Tibial nerve (tissue), 4 donors: ENCODE measurements around the gene SYNE3. TPM values are rescaled to one million over a fixed set of nuclear protein-coding genes. Genes with fewer than 3 reads are reported as not detected.
A peak's percentile ranks its signal among the peaks of the same experiment; 100 is the strongest.

Experiments used
- DNase-seq, 2 donors: peaks; one replicate each; pipeline ENCODE4 v3.0.0-alpha.2; 2019; ENCODE audit warnings: low spot score in 2 of 2
- H3K27ac ChIP-seq, 4 donors: fragments of 200-600 bp; sonication (generic) in 3 of 4; one replicate each; pipeline ENCODE4 v1.5.1; 2017 to 2019; ENCODE audit warnings: mild to moderate bottlenecking in 1 of 4
- H3K27me3 ChIP-seq, 2 donors: fragments of 200-600 bp; sonication (generic) in 1 of 2; one replicate each; pipeline versions ENCODE4 v1.5.1 to v1.6.0; 2017 to 2019
- H3K36me3 ChIP-seq, 3 donors: fragments of 200-600 bp; sonication (generic); one replicate each; pipeline ENCODE4 v1.5.1; 2018 to 2019
- H3K4me1 ChIP-seq, 4 donors: fragments of 200-600 bp; sonication (generic) in 3 of 4; one replicate each; pipeline ENCODE4 v1.5.1; 2017 to 2019
- H3K4me3 ChIP-seq, 4 donors: fragments of 200-600 bp; sonication (generic) in 3 of 4; one replicate each; pipeline ENCODE4 v1.5.1; 2017 to 2019; ENCODE audit warnings: mild to moderate bottlenecking in 1 of 4, moderate library complexity in 1 of 4
- H3K9me3 ChIP-seq, 4 donors: fragments of 200-600 bp; sonication (generic) in 3 of 4; one replicate each; pipeline ENCODE4 v1.5.1; 2017 to 2019
- CTCF ChIP-seq, 5 experiments: fragments of 200-600 bp in 3 of 5; fragments of 450-650 bp in 2 of 5; sonication (generic) in 3 of 5; IDR thresholded peaks; one replicate each; pipeline ENCODE4 v1.5.1; 2016 to 2019; ENCODE audit warnings: antibody characterized with exemption in 5 of 5, mild to moderate bottlenecking in 3 of 5, moderate library complexity in 2 of 5
- EP300 ChIP-seq, 2 donors: sonication (generic); formaldehyde crosslinking; IDR thresholded peaks; one replicate each; pipeline ENCODE4 v1.6.1; 2017; ENCODE audit warnings: antibody characterized with exemption in 2 of 2, mild to moderate bottlenecking in 1 of 2
- POLR2A ChIP-seq, 2 donors: fragments of 450-650 bp; IDR thresholded peaks; one replicate each; pipeline ENCODE4 v1.6.1; 2017; ENCODE audit warnings: antibody characterized with exemption in 2 of 2, mild to moderate bottlenecking in 2 of 2, moderate library complexity in 2 of 2
- WGBS, 2 donors: methylation state at CpG; one replicate each; pipeline ENCODE4 v1.1.5; 2018; 5-methylcytosine and 5-hydroxymethylcytosine counted together
- total RNA-seq, 4 donors: library from RNA; depleted of rRNA; stranded (reverse); fragments of >200 nt; gene quantifications; one replicate each; pipeline ENCODE4 v1.1.0, GENCODE V29; 2016

Gene SYNE3
- 100 to 1,000 TPM in 1 of 4 donors, 10 to 100 TPM in 3; 71.0 to 106 (median 87.5) TPM for total RNA-seq

- Histone ChIP-seq H3K4me3 (peak within 1 kb of the TSS; percentile 49 to 87 (median 83)), H3K36me3 (no peaks in the 10 kb centered on the region), H3K27ac (peak within 1 kb of the TSS; percentile 75 to 96 (median 96)), H3K4me1 (peaks cover 0 to 89% (median 69%) of the 10 kb centered on the region in 4 donors), H3K9me3 (no peaks in the 10 kb centered on the region), H3K27me3 (no peaks in the 10 kb centered on the region)
- 4 to 8% methylated on average over 12 to 43 of the region's 60 CpGs for WGBS, 2 donors
- no peak for TF ChIP-seq CTCF (IDR thresholded peaks at IDR 0.05)
- peak in 1 of 2 donors; percentile 9 for TF ChIP-seq POLR2A (IDR thresholded peaks at IDR 0.05)
- no peak for TF ChIP-seq EP300 (IDR thresholded peaks at IDR 0.05)
- DNase-seq: peak in 1 of 2 donors; percentile 49
Measured at GRCh38 chr14:95516554-95517181, at the start of gene SYNE3. TSS of gene SYNE3 (minus strand) at chr14:95516650. CDS start at chr14:95475821, 40,829 bp downstream.

GRCh38 chr14:95564060-95564459 lies 47.6 kb upstream of the SYNE3 start:
- H3K27me3 ChIP-seq: no peaks in the 10 kb centered on the region
- WGBS, 2 donors: 58 to 70% methylated on average over 4 of the region's 4 CpGs
- peaks cover 0 to 24% (median 0%) of the 10 kb centered on the region in 4 donors for H3K4me1 ChIP-seq
- TF ChIP-seq EP300 (IDR thresholded peaks at IDR 0.05) (no peak), CTCF (IDR thresholded peaks at IDR 0.05) (no peak), POLR2A (IDR thresholded peaks at IDR 0.05) (no peak)
- DNase-seq: no peak
- no peaks in the 10 kb centered on the region for H3K9me3 ChIP-seq
- no peak overlapping the region for H3K27ac ChIP-seq
- no peaks in the 10 kb centered on the region for H3K36me3 ChIP-seq
- no peak overlapping the region for H3K4me3 ChIP-seq

GRCh38 chr14:95562892-95563685 lies 46.6 kb upstream of the SYNE3 start:
- no peak for TF ChIP-seq EP300 (IDR thresholded peaks at IDR 0.05)
- TF ChIP-seq CTCF (IDR thresholded peaks at IDR 0.05): no peak
- TF ChIP-seq POLR2A (IDR thresholded peaks at IDR 0.05): no peak
- no peak overlapping the region for H3K27ac ChIP-seq
- no peaks in the 10 kb centered on the region for H3K27me3 ChIP-seq
- no peaks in the 10 kb centered on the region for H3K36me3 ChIP-seq
- no peaks in the 10 kb centered on the region for H3K9me3 ChIP-seq
- peak overlapping the region in 2 of 4 donors; percentile 15 to 33 for H3K4me3 ChIP-seq
- WGBS, 2 donors: 55 to 67% methylated on average over 18 of the region's 18 CpGs
- peaks cover 0 to 24% (median 0%) of the 10 kb centered on the region in 4 donors for H3K4me1 ChIP-seq
- no peak for DNase-seq

GRCh38 chr14:95561001-95561412 lies 44.6 kb upstream of the SYNE3 start:
- TF ChIP-seq EP300 (IDR thresholded peaks at IDR 0.05): peak in 1 of 2 donors; percentile 53
- peak; percentile 83 to 95 (median 90) for TF ChIP-seq CTCF (IDR thresholded peaks at IDR 0.05)
- TF ChIP-seq POLR2A (IDR thresholded peaks at IDR 0.05): no peak
- peaks cover 0 to 24% (median 0%) of the 10 kb centered on the region in 4 donors for H3K4me1 ChIP-seq
- H3K27ac ChIP-seq: no peak overlapping the region
- H3K27me3 ChIP-seq: no peaks in the 10 kb centered on the region
- no peaks in the 10 kb centered on the region for H3K9me3 ChIP-seq
- H3K36me3 ChIP-seq: no peaks in the 10 kb centered on the region
- DNase-seq: peak; percentile 81 to 94
- no peak overlapping the region for H3K4me3 ChIP-seq
- WGBS, 2 donors: 9 to 12% methylated on average over 14 of the region's 14 CpGs

GRCh38 chr14:95559203-95559602 lies 42.8 kb upstream of the SYNE3 start:
- 45 to 49% methylated on average over 6 of the region's 6 CpGs for WGBS, 2 donors

More at GRCh38 chr14:95559203-95559602, 42.8 kb upstream of the SYNE3 start:
- DNase-seq: no peak
- Histone ChIP-seq H3K4me1 (peaks cover 0 to 24% (median 0%) of the 10 kb centered on the region in 4 donors), H3K9me3 (no peaks in the 10 kb centered on the region), H3K36me3 (no peaks in the 10 kb centered on the region), H3K4me3 (no peak overlapping the region), H3K27me3 (no peaks in the 10 kb centered on the region), H3K27ac (no peak overlapping the region)
- TF ChIP-seq CTCF (IDR thresholded peaks at IDR 0.05) (no peak), EP300 (IDR thresholded peaks at IDR 0.05) (no peak), POLR2A (IDR thresholded peaks at IDR 0.05) (no peak)
